Stimulated activated CD4-positive, alpha-beta T cell treated with anti-CD3 and anti-CD28 coated beads, Interleukin-1b, Interleukin-23, amount 100 ng/mL, for 1 hour (primary cell): ENCODE results near the gene HIF1AN.

Experiments
- DNase-seq, 2 donors: peaks; one replicate each; pipeline ENCODE4 v3.0.0-alpha.2; 2020; ENCODE audit warnings: low read depth in 2 of 2

HIF1AN gene

DNA sequence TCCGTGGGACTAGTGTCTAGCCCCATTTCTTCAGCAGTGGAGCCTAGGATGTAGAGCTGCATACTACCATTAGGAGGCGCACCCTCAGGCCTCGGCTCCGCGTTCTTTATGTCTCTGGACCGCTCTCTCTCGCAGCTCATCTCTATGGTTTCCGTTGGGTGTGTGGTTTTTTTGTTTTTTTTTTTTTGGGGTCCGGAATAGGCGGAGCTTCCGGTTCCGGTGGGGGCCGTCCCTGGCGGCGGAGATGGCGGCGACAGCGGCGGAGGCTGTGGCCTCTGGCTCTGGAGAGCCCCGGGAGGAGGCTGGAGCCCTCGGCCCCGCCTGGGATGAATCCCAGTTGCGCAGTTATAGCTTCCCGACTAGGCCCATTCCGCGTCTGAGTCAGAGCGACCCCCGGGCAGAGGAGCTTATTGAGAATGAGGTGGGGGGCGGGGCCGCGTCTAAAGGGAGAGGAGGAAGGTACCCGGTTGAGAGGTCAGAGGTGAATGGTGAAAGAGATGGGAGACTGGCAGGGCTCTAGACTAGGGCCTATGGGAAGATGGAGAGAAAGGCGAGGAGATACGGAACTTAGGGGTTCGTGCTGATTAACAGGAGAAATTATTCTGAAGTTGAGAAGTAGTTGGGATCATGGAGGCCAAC lies at the start of gene HIF1AN:
TSS of gene HIF1AN (plus strand) at position 229 of the 639 bp plus-strand sequence. CDS start at position 245, 16 bp downstream.
- DNase-seq: peak; percentile 70 to 82

DNA sequence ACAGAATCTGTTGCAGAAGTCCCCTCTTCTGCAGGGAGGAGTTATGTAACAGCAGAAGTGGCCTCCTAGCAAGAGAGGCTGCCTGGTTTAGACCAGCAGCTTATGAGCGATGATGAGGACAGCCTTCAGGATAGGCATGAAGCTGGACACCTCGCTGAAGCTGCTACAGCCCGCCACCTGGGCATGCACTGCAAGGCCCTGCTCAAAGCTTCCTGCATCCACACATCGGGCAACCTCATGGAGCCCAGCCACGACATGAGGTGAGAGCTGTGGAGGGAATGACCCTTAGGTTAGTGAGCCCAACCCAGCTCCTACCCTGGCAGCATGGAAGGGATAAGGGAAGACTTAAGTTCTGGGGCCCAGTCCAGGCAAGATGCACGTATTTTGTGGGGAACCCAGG lies 48.2 kb upstream of the HIF1AN start:
- no peak for DNase-seq

DNA sequence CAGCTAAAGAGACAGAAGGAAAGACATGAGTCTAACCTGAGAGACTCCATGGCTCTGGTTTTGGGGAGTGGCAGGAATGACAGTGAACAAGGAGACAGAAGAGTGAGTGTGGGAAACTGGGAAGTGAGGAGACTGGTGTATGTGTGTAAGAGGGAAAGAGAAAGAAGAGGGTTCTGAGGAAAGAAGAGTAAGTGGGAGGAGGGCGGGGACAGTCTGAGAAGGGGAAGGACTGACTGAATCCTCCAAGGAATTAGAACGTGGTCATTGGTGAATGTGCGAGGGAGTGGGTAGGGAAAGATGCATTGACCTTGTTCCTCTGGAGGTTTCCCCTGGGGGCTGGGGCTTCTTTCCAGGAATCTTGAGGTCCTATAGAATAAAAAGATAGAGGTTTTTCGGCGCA lies 46.3 kb upstream of the HIF1AN start:
- no peak for DNase-seq

DNA sequence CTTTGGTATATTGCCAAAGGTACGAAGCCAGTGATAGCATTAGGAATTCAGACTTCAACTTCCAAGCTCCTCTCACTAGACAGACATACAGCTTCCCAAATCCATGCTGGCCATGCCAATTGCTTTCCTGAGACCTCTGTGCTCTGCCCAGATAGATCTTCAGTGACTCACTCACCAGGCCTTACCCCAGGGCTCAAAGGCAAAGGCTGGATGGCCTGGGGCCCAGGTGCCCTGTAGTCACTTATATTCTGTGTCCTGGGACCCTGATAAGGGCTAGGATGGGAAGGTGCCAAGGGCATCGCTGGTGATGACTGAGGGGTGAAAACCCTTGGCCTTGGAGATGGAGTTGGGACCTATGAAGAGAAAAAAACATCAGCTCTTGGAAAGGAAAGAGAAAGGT lies 45.2 kb upstream of the HIF1AN start:
- DNase-seq: no peak

DNA sequence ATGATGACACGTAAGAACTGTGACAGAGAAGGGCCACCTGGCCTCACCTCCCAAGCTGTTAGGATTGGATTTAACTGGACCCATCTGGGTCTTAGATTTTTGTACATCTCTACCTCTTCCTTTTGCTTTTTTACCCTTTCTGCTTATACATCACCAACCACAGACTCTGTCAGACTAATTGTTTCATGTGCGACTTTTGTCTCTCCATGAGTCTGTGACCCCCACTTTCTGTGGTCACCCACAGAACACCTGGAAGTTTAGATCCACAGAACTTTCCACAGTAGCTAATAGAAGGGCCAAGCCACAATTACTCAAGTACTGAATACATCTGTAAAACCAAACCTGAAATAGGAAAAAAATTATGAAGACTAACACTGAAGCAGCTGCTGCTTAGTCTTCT lies 39.2 kb upstream of the HIF1AN start:
- no peak for DNase-seq

DNA sequence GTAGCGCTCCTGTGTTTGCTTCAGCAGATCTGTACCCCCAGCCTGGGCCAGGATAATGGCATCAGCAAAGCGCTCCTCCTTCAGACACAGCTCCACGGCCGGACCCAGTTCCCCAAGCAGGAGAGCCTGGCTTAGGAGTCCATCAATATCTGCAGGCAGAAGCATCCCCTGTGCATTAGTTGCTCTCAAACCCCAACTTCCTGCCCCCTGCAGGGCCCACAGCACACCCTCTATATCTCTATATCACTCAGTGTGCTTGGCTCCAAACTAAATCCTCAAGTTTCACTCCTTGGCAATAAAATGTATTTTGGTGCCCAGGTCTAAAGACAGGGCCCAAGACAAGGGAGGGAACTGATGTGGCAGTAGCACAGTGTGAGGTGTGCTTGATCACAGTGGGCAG lies 37.7 kb upstream of the HIF1AN start:
- DNase-seq: no peak

DNA sequence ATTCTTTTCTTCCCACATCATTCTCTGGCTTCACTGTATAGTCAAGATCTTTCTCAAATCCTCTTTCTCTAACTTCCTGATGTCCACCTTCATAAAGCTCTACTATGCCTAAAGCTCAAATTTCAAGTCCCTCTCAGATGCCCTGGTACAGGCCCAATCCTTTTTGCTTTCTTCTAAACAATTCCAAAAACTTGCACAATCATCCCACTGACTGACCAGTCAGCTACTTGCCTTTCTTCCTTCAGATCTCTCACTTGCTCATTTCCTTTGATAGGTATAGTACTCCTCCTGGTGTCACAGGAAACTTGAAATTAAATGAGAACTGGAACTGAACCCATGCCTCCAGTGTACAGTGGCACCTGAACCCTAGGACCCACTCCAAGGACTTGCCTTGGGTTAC lies 34.3 kb upstream of the HIF1AN start:
- DNase-seq: no peak

DNA sequence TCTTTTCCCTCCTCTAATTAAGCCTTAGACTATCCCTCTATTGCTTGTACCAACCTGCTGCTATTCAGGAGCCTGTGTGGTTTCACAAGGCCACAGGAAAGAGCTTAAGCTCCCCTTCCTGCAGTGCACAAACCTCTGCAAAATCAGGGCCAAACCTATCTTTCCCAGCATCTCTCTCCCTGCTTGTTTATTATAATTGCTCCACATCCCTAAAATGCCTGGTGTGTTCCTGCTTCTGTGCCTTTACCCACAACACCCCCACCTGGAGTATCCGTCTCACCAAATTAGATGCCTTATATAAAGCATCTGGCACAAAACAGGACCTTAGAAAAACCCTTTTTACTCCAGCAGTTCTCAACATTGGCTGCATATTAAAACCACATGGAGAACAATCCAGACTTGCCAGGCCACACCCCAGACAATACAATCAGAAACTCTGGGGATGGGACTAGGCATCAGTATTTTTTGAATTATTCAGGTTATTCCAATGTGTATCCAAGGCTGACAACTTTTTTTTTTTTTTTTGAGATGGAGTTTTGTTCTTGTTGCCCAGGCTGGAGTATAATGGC lies 32.7 kb upstream of the HIF1AN start:
- no peak for DNase-seq

DNA sequence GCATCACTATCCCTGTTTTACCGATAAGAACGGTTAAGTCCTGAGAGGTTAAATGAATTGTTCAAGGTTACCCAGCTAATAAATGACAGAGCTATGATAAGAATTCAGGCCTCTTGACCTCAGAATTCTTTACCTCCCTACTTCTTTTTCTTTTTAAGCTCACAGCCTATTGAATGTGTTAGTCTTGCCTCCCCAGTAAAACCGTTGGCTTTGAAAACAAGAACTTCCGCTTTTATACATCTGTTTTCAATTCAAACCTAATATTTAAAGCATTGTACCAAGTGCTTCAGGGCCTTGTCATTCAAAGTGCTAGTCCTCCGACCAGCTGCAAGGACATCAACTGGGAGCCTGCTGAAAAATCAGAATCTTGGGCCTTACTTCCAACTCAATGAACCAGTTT lies 31.6 kb upstream of the HIF1AN start:
- DNase-seq: no peak

DNA sequence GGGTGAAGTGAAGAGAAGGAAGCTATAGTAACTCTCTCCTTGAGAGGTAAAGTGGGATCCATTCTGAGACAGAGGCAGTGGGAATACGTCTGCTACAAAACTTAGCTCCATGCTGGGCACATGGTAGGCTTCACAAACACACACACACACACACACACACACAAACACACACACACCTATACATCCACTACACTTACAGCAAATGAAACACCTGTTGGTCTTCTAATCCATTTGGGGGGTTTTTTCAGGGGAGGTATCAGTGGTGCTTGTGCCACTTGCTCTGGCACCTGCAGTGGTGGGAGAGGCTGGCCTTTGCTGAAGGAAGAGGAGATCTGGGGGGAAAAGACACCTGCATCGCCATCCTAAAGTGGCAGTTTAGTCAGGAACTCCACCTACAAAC lies 30.6 kb upstream of the HIF1AN start:
- no peak for DNase-seq

DNA sequence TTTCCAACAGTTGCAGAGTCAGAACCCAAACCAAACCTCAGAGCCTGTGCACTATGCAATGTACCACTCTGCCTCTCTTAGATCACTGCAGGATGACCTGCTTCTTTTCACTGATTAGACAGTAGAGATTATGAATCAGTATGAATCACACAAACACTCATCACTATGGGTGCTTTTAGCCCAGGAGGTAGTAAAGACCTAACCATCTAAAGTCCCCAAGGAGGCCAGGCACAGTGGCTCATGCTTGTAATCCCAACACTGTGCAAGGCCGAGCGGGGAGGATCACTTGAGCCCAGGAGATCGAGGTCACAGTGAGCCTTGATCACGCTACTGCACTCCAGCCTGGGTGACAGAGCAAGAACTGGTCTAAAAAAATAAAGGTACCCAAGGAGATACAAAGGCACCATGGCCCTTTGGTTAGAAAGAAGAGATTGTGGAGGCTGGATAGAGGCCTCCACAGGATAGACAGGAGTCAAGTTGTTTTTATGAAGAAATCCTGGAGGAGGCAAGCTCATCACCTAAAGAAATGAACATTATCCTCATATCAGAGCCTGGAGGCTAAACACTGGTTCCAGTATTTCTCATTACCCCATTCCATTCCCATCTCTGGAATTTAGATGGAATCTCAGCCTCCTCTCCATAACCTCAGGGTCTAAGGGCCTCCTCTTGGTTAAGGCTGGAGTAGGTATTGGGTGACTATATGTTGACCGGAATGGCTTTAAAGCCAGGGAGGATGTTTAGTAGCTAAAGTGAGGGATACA lies 29.0 kb upstream of the HIF1AN start:
- DNase-seq: no peak

DNA sequence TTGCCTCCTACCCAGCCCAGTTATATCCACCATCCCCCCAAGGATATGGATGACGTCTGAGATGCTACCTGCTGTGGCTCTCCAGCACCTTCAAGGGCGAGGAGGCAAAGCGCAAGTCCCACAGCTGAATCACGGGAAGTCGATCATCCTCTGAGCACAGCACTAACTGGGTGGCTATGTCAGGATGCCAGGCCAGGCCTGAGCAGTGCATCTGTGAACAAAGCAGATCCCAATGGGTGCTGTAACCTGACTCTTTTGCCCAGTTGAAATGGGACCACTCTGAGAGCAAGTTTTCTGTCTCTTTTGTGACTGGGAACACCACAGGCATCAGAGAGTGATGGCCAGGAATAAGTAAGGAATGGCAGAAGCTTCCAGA lies 28.4 kb upstream of the HIF1AN start:
- no peak for DNase-seq

DNA sequence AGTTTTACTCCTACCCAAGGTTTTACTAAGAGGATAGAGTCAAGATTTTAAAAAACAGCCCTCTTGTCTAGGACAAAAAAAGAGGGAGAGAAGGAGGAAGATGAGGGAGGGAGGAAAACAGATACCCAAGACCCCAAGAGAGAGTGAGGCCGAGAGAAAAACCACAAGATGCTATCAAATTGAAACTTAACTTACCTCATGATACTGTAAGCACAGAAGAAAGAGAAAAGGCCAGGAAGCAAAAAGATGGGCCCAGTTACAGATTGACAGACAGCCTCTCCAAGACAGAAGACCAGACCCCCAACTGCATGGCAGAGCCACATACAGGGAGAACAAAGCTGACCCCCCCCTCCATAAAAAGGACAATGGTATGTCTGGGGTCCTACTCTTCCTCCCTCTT lies 27.5 kb upstream of the HIF1AN start:
- no peak for DNase-seq

DNA sequence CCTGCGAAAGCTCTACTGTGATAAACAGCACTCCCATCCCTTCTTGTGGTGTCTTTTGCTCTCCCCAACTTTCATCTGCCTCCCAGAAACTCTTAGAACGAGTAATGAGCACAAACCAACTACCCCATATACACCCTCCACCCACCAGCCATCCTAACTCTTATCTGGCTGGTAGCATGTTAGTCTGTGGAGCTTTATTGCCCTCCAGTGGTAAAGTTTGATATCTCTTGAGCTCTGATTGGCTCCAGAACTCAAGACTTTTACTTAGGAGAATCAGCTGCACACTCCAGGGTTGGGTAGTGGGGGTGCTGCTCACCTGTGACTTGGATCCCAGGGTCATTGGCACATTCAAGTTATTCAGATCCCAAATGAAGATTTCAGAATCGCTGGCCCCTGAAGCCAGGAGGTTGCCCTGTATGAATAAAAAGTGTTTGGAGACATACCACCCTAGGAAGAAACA lies 27.0 kb upstream of the HIF1AN start:
- DNase-seq: no peak

DNA sequence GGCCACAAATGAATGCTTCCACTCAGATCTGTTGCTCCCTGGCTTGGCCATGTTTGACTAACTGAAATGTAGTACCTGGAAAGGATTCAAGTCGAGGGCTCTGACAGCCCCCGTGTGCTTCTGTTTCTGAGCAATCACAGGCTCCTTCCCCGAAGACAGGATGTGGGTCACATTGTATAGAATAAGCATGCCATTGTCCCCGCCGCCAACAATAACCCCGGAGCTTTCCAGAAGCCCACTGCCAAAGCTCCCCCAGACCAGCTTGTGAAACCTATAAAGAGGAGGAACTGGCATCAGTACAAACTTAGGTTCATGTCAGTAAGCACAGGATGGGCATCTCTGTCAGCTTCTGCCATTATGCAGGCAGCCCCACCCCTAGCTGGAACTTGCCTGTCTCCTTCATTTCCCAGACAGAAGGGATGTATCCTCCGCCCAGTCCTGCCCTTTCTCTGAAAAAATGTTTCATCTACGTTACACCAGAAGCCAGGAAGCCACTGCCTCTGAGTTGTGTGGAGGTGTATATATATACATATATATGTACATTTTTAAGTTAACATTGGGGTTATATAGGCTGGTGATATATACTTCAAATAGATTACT lies 26.4 kb upstream of the HIF1AN start:
- DNase-seq: peak in 1 of 2 donors; percentile 22

DNA sequence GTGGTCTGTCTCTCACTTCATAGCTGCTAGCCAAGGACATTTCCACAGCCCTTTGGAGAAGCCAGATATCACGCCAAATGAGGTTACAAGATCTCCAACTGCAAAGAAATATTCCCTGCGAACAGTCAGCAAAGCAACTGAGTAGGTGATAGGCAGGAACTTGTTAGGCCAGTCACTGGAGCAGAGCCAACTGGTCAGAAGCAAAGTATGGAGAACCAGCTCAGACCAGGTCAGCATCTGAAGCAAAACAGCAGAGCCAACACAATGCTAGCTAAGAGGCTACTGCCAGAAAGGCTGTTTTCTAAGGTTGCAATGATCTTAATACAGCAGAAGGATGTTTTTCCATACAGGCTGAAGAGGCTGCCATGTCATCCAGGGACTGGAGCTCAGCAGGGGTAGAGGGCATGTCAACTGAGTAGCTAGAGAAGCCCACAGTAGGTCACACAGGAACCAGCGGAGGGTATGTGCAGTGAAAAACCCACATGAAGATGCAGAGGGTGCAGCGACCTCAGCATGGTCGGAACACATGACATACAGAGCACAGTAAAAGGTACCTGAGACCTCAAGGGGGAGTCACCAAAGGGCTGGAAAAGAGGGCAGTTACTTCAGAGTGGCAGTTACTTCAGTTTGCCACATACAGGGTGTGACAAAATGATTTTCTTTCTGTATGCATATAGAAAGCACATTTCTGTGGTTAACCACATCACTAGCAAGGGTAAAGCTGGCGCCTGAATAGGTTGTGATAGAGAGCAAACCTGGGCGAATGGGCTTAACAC lies 25.0 kb upstream of the HIF1AN start:
- DNase-seq: peak in 1 of 2 donors; percentile 34

DNA sequence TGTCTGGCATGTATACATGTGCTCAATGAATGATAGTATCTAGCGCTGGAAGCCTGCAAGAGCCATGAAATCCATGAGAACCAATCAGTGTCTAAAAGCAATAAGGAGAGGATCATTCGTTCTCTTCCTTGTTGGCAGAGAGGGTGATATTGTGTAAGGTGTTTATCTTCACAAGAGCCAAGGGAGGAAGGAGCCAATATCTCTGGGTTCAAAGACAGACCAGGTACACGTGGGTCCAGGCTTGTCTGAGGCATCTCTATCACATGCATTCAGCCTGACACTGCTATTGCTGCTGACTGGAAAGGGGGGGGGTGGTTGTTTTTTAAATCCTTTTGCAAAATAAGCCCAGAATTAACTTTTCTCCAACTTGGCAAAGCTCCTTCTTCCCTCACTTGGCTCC lies 20.1 kb upstream of the HIF1AN start:
- DNase-seq: no peak

DNA sequence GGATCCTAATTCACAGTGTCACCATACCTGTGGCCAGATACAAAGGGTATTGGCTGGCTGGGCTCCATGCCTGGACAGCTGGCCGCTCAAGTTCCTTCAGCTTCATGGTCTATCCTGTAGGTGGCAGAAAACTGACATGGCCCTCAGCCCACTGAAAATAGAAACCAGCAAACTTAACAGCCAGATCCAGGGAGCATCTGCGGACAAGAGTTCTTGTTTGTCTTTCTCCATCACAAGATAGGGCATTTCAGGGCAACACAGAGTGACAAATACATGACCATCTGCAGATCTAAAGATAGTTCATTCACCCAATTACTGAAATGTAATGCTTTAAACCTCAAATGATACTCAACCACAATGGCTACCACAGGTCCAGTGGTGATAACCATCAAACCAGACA lies 18.9 kb upstream of the HIF1AN start:
- no peak for DNase-seq

DNA sequence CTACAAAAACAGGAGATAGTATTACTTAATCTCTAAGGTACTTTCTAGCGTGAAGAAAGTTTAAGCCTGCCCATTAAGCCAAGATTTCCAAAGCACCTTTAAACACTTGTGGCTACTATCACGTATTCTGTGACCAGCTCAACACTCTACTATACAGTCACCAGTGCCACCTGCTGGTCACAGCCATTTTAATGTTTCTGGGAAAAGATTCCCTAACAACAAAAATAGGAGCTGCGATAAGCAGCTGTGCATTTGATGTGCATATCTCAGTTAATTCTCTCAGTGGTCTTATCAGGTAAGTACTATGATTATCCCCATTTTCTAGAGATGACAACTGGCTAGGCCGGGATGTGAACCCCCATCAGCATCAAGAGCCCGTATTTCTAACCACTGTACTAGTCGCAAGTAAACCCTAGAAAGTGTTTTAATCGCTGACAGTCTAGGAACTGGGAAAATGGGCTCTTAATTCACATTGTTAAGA lies 16.9 kb upstream of the HIF1AN start:
- DNase-seq: peak in 1 of 2 donors; percentile 40

DNA sequence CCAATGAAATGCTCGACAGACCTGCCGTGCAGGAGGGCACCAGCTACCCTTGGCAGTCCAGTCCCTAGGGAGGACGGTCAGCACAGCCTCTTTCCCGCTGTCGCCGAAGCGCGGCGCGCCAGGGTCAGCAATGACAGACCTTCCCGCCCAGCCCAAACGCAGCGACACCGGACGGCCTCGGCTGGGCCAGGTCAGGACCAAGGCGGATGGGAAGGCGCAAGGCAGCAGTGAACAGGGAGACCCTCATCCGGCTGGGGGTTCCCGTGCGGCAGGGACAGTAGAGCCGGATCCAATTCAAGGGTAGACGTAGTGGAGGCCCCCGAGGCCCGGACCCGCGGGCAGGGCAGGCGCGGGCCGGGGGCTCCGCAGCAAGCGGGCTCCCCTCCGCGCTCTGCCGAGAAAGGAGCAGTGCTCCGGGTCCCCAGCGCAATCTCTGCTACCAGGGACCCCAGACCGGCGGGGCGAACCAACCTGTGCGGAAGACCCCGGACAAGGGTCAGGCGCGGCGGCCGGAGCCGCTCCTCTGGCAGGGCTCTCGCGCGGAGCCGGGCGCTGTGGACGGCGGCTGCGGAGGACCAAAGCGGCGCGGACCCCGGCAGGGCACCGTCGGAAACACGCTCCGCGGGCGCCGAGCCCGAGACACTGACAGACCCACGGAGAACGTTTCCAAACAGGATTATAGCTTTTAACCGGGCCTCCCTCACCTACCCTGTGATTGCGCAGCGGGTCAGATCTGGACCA lies 16.3 kb upstream of the HIF1AN start, which contains the start of gene SEC31B:
TSS of gene SEC31B (minus strand) at position 551 of the 741 bp plus-strand sequence. CDS start 2,909 bp downstream, outside the sequence.
- no peak for DNase-seq

DNA sequence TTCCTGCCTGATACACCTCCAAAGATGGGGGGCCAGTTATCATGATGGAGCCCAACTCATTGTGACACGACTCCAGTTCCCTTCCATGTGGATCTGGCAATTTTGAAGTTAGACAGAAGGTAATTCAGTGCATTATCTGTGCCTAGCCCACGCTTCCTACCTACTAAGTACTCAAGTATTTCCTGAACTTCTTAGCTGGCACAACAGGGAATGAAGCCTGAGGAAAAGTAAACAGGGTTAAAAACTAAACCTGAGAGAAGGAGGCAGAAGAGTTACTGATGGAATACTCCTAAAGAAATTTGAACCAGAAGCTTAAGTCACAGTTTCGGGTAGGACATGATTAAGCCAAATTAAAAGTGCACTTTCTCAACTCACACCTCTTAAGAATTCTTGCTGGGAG lies 14.9 kb upstream of the HIF1AN start:
- no peak for DNase-seq
